EL (cell line): Measurements from ENCODE around the gene PALM3.

Source experiments
- DNase-seq: peaks from one replicate; pipeline ENCODE4 v3.0.0-alpha.2; 2016

PALM3 gene

GRCh38 chr19:14089662-14090508, 28.0 kb upstream of the PALM3 start:
- peak; percentile 66 for DNase-seq

GRCh38 chr19:14089412-14089661, 27.5 kb upstream of the PALM3 start:
- DNase-seq, result no peak

- no peak for DNase-seq
These were observed 26.9 kb upstream of the PALM3 start for GRCh38 chr19:14088634-14089411.

- DNase-seq, result no peak
These were observed 24.2 kb upstream of the PALM3 start for GRCh38 chr19:14086098-14086497.

- DNase-seq, result no peak
These were observed 23.6 kb upstream of the PALM3 start, which contains the start of gene C19orf67 for GRCh38 chr19:14085309-14085995. Gene C19orf67, minus strand, starts transcription at chr19:14085783. Its CDS starts 156 bp downstream, at chr19:14085627.

- DNase-seq, result no peak
These were observed 20.7 kb upstream of the PALM3 start for GRCh38 chr19:14082675-14082960.

GRCh38 chr19:14081797-14082674, 20.2 kb upstream of the PALM3 start:
- DNase-seq, result no peak

GRCh38 chr19:14080887-14081796, 19.3 kb upstream of the PALM3 start:
- DNase-seq, result peak; percentile 100

GRCh38 chr19:14078411-14078810, 16.5 kb upstream of the PALM3 start:
- no peak for DNase-seq

- peak; percentile 51 for DNase-seq
These were observed 12.3 kb upstream of the PALM3 start for GRCh38 chr19:14073925-14074838.

- peak; percentile 75 for DNase-seq
These were observed 11.5 kb upstream of the PALM3 start for GRCh38 chr19:14073261-14073924.

GRCh38 chr19:14072535-14073260, 10.8 kb upstream of the PALM3 start, which contains the start of gene MISP3:
Gene MISP3, plus strand, starts transcription at chr19:14072786. Its CDS starts 524 bp downstream, at chr19:14073310.
- peak; percentile 52 for DNase-seq

GRCh38 chr19:14070268-14071050, 8.6 kb upstream of the PALM3 start:
- DNase-seq, result no peak

GRCh38 chr19:14066134-14066533, 4.3 kb upstream of the PALM3 start:
- DNase-seq, result no peak

- DNase-seq, result no peak
These were observed 1.2 kb upstream of the PALM3 start for GRCh38 chr19:14063105-14063504.

- DNase-seq, result no peak
These were observed 631 bp upstream of the PALM3 start for GRCh38 chr19:14062558-14062855.

GRCh38 chr19:14061081-14061749, 661 bp downstream of the PALM3 start:
- DNase-seq, result no peak

GRCh38 chr19:14059652-14060155, 2.2 kb downstream of the PALM3 start:
- no peak for DNase-seq
